ENCODE results near the gene SH2D3A. TPM values are rescaled to one million over a fixed set of nuclear protein-coding genes. Genes with fewer than 3 reads are reported as not detected.

The SH2D3A gene
- total and polyA plus RNA-seq, 2 donors (not counting 1 experiment from before 2014, with no cell fraction given), result 36.1 to 54.1 TPM

GRCh38 chr19:6802336-6803035 lies 35.3 kb upstream of the SH2D3A start:
- H3K27me3 ChIP-seq (replicated peaks in 1 of 4; ENCODE audit: control extremely low read depth in 1 of 4, control insufficient read depth in 3 of 4, insufficient read depth in 4 of 4, low read length in 3 of 4), result no peaks in the 10 kb centered on the region
- intact Hi-C loops (cut with micrococcal nuclease), result loop anchor here (1.0 to 5.0 kb wide), 2 partner anchors 49 to 170 kb away; no protein-coding TSS in a partner anchor
- peak overlapping the region; percentile 39 to 61 (median 57) for H3K4me3 ChIP-seq (ENCODE audit: control extremely low read depth in 1 of 5, extremely low read depth in 1 of 5, insufficient read depth in 1 of 5, low read depth in 2 of 5, low read length in 4 of 5)
- peak; percentile 13 for TF ChIP-seq CTCF (IDR thresholded peaks at IDR 0.05)
- no peak for TF ChIP-seq EZH2 (IDR thresholded peaks at IDR 0.05; ENCODE audit: borderline replicate concordance, insufficient read depth, low read depth, low read length, poor library complexity, severe bottlenecking)
- ChIA-PET POLR2A (interaction anchor here (0.5 to 5.3 kb wide), 12 partner anchors 20 to 286 kb away, joined by 3 to 73 read pairs (median 3); partner anchors contain the start of genes GPR108 and VAV1), CTCF (interaction anchor here (0.7 to 5.2 kb wide), 20 partner anchors 9 to 286 kb away, joined by 3 to 57 read pairs (median 3); partner anchors contain the start of genes GPR108 and VAV1)
- H3K36me3 ChIP-seq (replicated peaks in 1 of 2; ENCODE audit: control extremely low read depth in 1 of 2, control insufficient read depth in 1 of 2, extremely low read depth in 1 of 2, insufficient read depth in 2 of 2, low read length in 1 of 2), result peaks cover 4 to 10% of the 10 kb centered on the region in 2 experiments
- peak; percentile 65 for ATAC-seq (ENCODE audit: low read depth)
- H3K9me3 ChIP-seq (ENCODE audit: control extremely low read depth in 1 of 3, control insufficient read depth in 2 of 3, insufficient read depth in 1 of 3, low read length in 2 of 3), result no peaks in the 10 kb centered on the region
- peaks cover 47 to 80% of the 10 kb centered on the region in 2 donors for H3K4me1 ChIP-seq (ENCODE audit: control insufficient read depth in 2 of 2, insufficient read depth in 2 of 2, low read length in 2 of 2)
- Mint-ChIP-seq H3K27me3 (no peaks in the 10 kb centered on the region), H3K4me3 (peak overlapping the region; percentile 95), H3K27ac (peak overlapping the region; percentile 98), H3K9me3 (ENCODE audit: insufficient read depth) (no peaks in the 10 kb centered on the region), H3K4me1 (peaks cover 69% of the 10 kb centered on the region)
- DNase-seq, result peak; percentile 84
- no peak overlapping the region for H2AFZ ChIP-seq (ENCODE audit: insufficient read depth, low read depth, low read length, poor library complexity, severe bottlenecking)
- peak overlapping the region; percentile 75 to 83 for H3K27ac ChIP-seq (ENCODE audit: low read length in 2 of 2)
- peaks cover 85% of the 10 kb centered on the region for H3K79me2 ChIP-seq (ENCODE audit: control insufficient read depth, insufficient read depth, low read length)
- H3K9ac ChIP-seq (ENCODE audit: low read length), result peak overlapping the region; percentile 46
- peaks cover 50% of the 10 kb centered on the region for H4K20me1 ChIP-seq (ENCODE audit: control insufficient read depth, insufficient read depth, low read length, poor library complexity, severe bottlenecking)
- H3K4me2 ChIP-seq (replicated peaks; ENCODE audit: low read depth, low read length, poor library complexity, severe bottlenecking), result peak overlapping the region; percentile 69
- WGBS (ENCODE audit: insufficient coverage), result 17% methylated on average over 6 of the region's 9 CpGs

Data from B cell (primary cell).